ENCODE measurements around the gene BEST1.

Gene BEST1

DNA sequence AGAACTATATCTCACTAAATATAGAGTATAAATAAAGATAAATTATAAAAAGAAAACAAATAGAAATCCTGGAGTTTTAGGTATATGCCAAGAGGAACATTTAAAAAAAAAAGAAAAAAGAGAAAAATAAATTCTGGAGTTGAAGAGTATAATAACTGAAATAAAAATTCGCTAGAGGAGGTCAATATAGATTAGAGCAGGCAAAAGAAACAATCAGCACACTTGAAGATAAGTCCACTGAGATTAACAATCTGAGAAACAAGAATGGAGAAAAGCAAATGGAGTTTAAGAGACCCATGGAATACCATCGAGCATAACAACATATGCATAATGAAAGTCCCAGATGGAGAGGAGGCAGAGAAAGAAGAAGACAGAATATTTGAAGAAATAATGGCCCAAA, 14.3 kb upstream of the BEST1 start:
- TF ChIP-seq, protein P1, sequence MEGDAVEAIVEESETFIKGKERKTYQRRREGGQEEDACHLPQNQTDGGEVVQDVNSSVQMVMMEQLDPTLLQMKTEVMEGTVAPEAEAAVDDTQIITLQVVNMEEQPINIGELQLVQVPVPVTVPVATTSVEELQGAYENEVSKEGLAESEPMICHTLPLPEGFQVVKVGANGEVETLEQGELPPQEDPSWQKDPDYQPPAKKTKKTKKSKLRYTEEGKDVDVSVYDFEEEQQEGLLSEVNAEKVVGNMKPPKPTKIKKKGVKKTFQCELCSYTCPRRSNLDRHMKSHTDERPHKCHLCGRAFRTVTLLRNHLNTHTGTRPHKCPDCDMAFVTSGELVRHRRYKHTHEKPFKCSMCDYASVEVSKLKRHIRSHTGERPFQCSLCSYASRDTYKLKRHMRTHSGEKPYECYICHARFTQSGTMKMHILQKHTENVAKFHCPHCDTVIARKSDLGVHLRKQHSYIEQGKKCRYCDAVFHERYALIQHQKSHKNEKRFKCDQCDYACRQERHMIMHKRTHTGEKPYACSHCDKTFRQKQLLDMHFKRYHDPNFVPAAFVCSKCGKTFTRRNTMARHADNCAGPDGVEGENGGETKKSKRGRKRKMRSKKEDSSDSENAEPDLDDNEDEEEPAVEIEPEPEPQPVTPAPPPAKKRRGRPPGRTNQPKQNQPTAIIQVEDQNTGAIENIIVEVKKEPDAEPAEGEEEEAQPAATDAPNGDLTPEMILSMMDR (IDR thresholded peaks at IDR 0.05; ENCODE audit: low read depth, low read length), result no peak
- TF ChIP-seq POLR2A (IDR thresholded peaks at IDR 0.05; ENCODE audit: extremely low read depth, insufficient read length), result no peak
- TF ChIP-seq, protein P2, sequence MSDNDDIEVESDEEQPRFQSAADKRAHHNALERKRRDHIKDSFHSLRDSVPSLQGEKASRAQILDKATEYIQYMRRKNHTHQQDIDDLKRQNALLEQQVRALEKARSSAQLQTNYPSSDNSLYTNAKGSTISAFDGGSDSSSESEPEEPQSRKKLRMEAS (IDR thresholded peaks at IDR 0.05; ENCODE audit: low read depth, low read length), result no peak
- H3K4me3 ChIP-seq (ENCODE audit: low read depth, low read length), result no peak overlapping the region

DNA sequence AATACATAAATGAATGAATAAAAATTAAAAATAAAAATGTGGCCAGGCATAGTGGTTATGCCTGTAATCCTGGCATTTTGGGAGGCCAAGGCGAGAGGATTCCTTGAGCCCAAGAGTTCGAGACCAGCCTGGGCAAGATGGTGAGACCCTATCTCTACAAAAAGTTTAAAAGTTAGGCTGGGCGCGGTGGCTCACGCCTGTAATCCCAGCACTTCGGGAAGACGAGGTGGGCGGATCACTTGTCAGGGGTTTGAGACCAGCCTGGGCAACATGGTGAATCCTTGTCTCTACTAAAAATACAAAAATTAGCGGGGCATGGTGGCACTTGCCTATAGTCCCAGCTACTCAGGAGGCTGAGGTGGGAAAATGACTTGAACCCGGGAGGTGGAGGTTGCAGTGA, 9.7 kb upstream of the BEST1 start:
- TF ChIP-seq POLR2A (IDR thresholded peaks at IDR 0.05; ENCODE audit: extremely low read depth, insufficient read length) (no peak), MYC (IDR thresholded peaks at IDR 0.05; ENCODE audit: low read depth, low read length) (no peak)
- TF ChIP-seq, protein P1 (IDR thresholded peaks at IDR 0.05; ENCODE audit: low read depth, low read length), result no peak
- TF ChIP-seq, protein P2 (IDR thresholded peaks at IDR 0.05; ENCODE audit: low read depth, low read length), result no peak
- DNase-seq (ENCODE audit: low read depth), result no peak
- H3K4me3 ChIP-seq (ENCODE audit: low read depth, low read length), result no peak overlapping the region

More for the DNA sequence above, 14.3 kb upstream of the BEST1 start:
- DNase-seq (ENCODE audit: low read depth), result no peak

DNA sequence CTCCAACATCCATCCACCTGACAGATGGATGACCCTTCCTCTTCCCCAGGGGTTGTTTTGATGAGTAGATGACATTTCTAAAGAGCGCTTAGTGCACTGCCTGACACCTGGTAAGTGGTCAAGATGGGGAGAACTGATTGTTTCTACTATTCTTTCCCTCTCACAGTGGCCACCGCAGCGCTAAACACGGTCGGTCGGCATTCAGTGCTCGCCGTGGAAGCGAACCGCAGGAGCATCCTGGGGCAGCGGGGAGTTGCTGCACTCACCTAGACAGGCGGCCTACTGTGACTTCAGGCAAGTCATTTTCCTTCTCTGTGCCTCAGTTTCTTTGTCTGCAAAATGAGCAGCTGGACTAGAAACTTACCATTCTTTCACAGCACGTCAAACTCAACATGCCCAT, 5.0 kb upstream of the BEST1 start:
- no peak overlapping the region for H3K4me3 ChIP-seq (ENCODE audit: low read depth, low read length)
- DNase-seq (ENCODE audit: low read depth), result no peak
- TF ChIP-seq, protein P2 (IDR thresholded peaks at IDR 0.05; ENCODE audit: low read depth, low read length), result no peak
- TF ChIP-seq POLR2A (IDR thresholded peaks at IDR 0.05; ENCODE audit: extremely low read depth, insufficient read length) (no peak), MYC (IDR thresholded peaks at IDR 0.05; ENCODE audit: low read depth, low read length) (no peak)
- TF ChIP-seq, protein P1 (IDR thresholded peaks at IDR 0.05; ENCODE audit: low read depth, low read length), result no peak

DNA sequence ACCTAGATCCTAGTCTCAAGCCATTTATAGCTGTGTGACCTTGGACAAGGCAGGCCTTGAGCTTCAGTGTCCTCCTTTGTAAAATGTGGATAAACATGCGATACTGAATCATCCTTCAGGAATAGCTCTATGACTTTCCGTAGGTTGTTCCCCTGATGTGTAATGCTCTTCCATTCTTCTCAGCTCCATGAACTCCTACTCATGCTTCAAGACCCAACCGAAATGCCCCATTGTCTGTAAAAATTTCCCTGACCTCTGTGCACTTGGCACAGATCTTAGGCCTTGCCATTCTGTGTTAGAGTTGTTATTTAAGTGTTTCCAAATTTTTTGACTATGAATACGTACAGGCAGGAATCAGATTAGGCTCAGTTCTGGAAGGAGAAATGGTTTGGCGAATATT, 3.3 kb upstream of the BEST1 start:
- no peak for DNase-seq (ENCODE audit: low read depth)
- no peak overlapping the region for H3K4me3 ChIP-seq (ENCODE audit: low read depth, low read length)
- TF ChIP-seq, protein P2 (IDR thresholded peaks at IDR 0.05; ENCODE audit: low read depth, low read length), result no peak
- TF ChIP-seq, protein P1 (IDR thresholded peaks at IDR 0.05; ENCODE audit: low read depth, low read length), result no peak
- TF ChIP-seq POLR2A (IDR thresholded peaks at IDR 0.05; ENCODE audit: extremely low read depth, insufficient read length) (no peak), MYC (IDR thresholded peaks at IDR 0.05; ENCODE audit: low read depth, low read length) (no peak)

DNA sequence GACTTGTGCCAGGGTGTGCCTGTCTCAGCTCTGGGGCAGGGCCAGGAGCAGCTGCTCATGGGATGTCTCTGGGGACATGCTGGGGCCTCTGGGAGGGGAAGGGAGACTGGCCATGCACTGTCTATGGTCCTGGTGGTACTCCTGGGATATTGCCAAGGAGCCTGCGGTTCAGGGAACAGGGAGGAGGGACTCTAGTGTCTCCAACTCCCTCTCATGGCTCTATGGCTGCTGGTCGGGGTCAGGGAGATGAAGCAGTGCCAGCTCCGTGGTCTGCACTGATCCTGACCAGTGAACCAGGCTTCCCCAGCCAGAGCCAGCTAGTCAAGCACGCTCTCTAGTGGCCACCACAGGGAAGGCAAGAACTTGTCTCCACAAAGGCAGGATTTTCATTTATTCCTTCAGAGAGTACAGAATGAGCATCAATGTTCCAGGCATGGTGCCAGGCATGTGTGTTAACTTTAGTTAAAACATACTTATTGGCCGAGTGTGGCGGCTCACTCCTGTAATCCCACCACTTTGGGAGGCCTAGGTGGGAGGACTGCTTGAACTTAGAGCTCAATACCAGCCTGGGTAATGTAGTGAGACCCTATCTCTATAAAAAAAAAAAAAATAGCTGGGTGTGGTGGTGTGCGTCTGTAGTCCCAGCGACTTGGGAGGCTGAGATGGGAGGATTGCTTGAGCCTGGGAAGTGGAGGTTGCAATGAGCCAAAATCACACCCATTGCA, 2.5 kb upstream of the BEST1 start:
- no peak overlapping the region for H3K4me3 ChIP-seq (ENCODE audit: low read depth, low read length)
- TF ChIP-seq, protein P2 (IDR thresholded peaks at IDR 0.05; ENCODE audit: low read depth, low read length), result no peak
- 0 out of 2 replicates have a peak, but pooled peaks have one; percentile 15 for TF ChIP-seq MYC (IDR thresholded peaks at IDR 0.05; ENCODE audit: low read depth, low read length)
- TF ChIP-seq, protein P1 (IDR thresholded peaks at IDR 0.05; ENCODE audit: low read depth, low read length), result peak; percentile 98
- TF ChIP-seq POLR2A (IDR thresholded peaks at IDR 0.05; ENCODE audit: extremely low read depth, insufficient read length), result no peak
- DNase-seq (ENCODE audit: low read depth), result peak; percentile 81

Measured in NB4 (cell line).